Suprapubic skin (tissue), 3 donors: ENCODE data around the gene TMEM203.

ENCODE experiments used
- CTCF ChIP-seq, 2 donors: fragments of 200-600 bp in 1 of 2; fragments of 450-650 bp in 1 of 2; sonication (generic) in 1 of 2; IDR thresholded peaks; one replicate each; pipeline ENCODE4 v1.5.1; 2016 to 2019; ENCODE audit warnings: antibody characterized with exemption in 2 of 2, mild to moderate bottlenecking in 1 of 2, moderate library complexity in 1 of 2
- EP300 ChIP-seq: sonication (generic); formaldehyde crosslinking; IDR thresholded peaks from one replicate; pipeline ENCODE4 v1.6.1; 2017; ENCODE audit warnings: antibody characterized with exemption

- TF ChIP-seq EP300: no peak
- no peak for TF ChIP-seq CTCF (IDR thresholded peaks at IDR 0.05)
Observed at GRCh38 chr9:137172901-137173795, 32.3 kb downstream of the TMEM203 start.
